SK-N-SH (cell line): ENCODE results near the gene RCN1. TPM values are rescaled to one million over a fixed set of nuclear protein-coding genes. Genes with fewer than 3 reads are reported as not detected.

Experiments used
- CTCF ChIA-PET: fragments of 300-600, 350-600 bp; formaldehyde crosslinking; extraction: SDS; loops from one replicate; lab custom pipeline; 2021; lab: Yijun Ruan, JAX
- POLR2A ChIA-PET: fragments of 350-600 bp; sonication (Branson Sonifier 250); formaldehyde crosslinking; extraction: SDS; loops from one replicate; lab custom pipeline; 2020; ENCODE audit warnings: antibody characterized with exemption, inconsistent platforms; lab: Yijun Ruan, JAX
- DNase-seq: peaks from one replicate; pipeline ENCODE4 v3.0.0; 2012
- H2AFZ ChIP-seq: fragments of 200-600 bp; sonication (generic); 2 replicates; pipeline ENCODE4 v1.8.1; 2016; ENCODE audit warnings: antibody characterized with exemption, mild to moderate bottlenecking, low read depth
- H3F3A ChIP-seq: fragments of 200-600 bp; sonication (generic); replicated peaks from 2 replicates; pipeline ENCODE3; 2016; ENCODE audit warnings: antibody characterized with exemption, mild to moderate bottlenecking; ENCODE audit not compliant: insufficient read depth
- H3K27ac ChIP-seq, 2 experiments: fragments of 200-500 bp in 1 of 2; fragments of 200-600 bp in 1 of 2; sonication (Bioruptor generic) in 1 of 2; sonication (generic), shearing (Covaris generic) in 1 of 2; 2 replicates each; pipeline versions ENCODE4 v1.5.1 to v1.6.1; 2014 to 2016; ENCODE audit warnings: low read depth in 2 of 2, inconsistent platforms in 1 of 2, low read length in 1 of 2, mild to moderate bottlenecking in 1 of 2, mixed read lengths in 1 of 2
- H3K27me3 ChIP-seq: fragments of 200-600 bp; sonication (generic), shearing (Covaris generic); 2 replicates; pipeline ENCODE4 v1.6.1; 2016; ENCODE audit warnings: mixed run types; ENCODE audit not compliant: insufficient read depth
- H3K36me3 ChIP-seq, 2 experiments: fragments of 200-500 bp in 1 of 2; fragments of 200-600 bp in 1 of 2; sonication (Bioruptor generic) in 1 of 2; sonication (generic) in 1 of 2; replicated peaks in 1 of 2; 2 replicates each; pipeline versions ENCODE3 to v1.5.1; 2014 to 2016; ENCODE audit warnings: low read length in 1 of 2, mild to moderate bottlenecking in 1 of 2; ENCODE audit not compliant: insufficient read depth in 2 of 2, control insufficient read depth in 1 of 2
- H3K4me1 ChIP-seq, 2 experiments: fragments of 200-500 bp in 1 of 2; fragments of 200-600 bp in 1 of 2; sonication (Bioruptor generic) in 1 of 2; sonication (generic), shearing (Covaris generic) in 1 of 2; 2 replicates each; pipeline versions ENCODE4 v1.5.1 to v1.6.1; 2014 to 2016; ENCODE audit warnings: low read depth in 1 of 2, low read length in 1 of 2, mixed run types in 1 of 2; ENCODE audit not compliant: insufficient read depth in 2 of 2, control insufficient read depth in 1 of 2
- H3K4me2 ChIP-seq: fragments of 200-600 bp; sonication (generic), shearing (Covaris generic); 2 replicates; pipeline ENCODE4 v1.6.1; 2017; ENCODE audit warnings: mixed run types
- H3K4me3 ChIP-seq, 2 experiments: fragments of 200-500 bp in 1 of 2; fragments of 200-600 bp in 1 of 2; sonication (Bioruptor generic) in 1 of 2; sonication (generic), shearing (Covaris generic) in 1 of 2; 2 replicates each; pipeline versions ENCODE4 v1.5.1 to v1.8.1; 2014 to 2016; ENCODE audit warnings: low read depth in 2 of 2, inconsistent platforms in 1 of 2, low read length in 1 of 2, mild to moderate bottlenecking in 1 of 2, mixed read lengths in 1 of 2, moderate library complexity in 1 of 2
- H3K79me2 ChIP-seq: fragments of 200-600 bp; sonication (generic); 2 replicates; pipeline ENCODE4 v1.8.1; 2017; ENCODE audit warnings: mild to moderate bottlenecking; ENCODE audit not compliant: insufficient read depth
- H3K9ac ChIP-seq: fragments of 200-600 bp; sonication (generic); 2 replicates; pipeline ENCODE4 v1.6.1; 2017; ENCODE audit warnings: mixed run types
- H3K9me2 ChIP-seq: fragments of 200-600 bp; sonication (generic); 2 replicates; pipeline ENCODE4 v1.6.1; 2017; ENCODE audit warnings: mixed run types
- H3K9me3 ChIP-seq: fragments of 200-600 bp; sonication (generic); 2 replicates; pipeline ENCODE4 v1.6.1; 2017; ENCODE audit warnings: mixed run types, mild to moderate bottlenecking, moderate library complexity
- H4K20me1 ChIP-seq: fragments of 200-600 bp; sonication (generic); 2 replicates; pipeline ENCODE4 v1.6.1; 2017; ENCODE audit warnings: mild to moderate bottlenecking, mixed run types; ENCODE audit not compliant: insufficient read depth
- EZH2phosphoT487 ChIP-seq: fragments of 200-600 bp; sonication (generic); IDR thresholded peaks from 2 replicates; pipeline ENCODE4 v1.6.1; 2017; ENCODE audit warnings: low read depth, mixed run types, mild to moderate bottlenecking, antibody characterized with exemption, moderate library complexity, borderline replicate concordance
- FOXM1 ChIP-seq: IDR thresholded peaks from 2 replicates; pipeline ENCODE4 v1.4.0; 2012; ENCODE audit warnings: low read depth, mild to moderate bottlenecking
- GABPA ChIP-seq: IDR thresholded peaks from 2 replicates; pipeline ENCODE4 v1.4.0; 2012; ENCODE audit warnings: low read depth, mild to moderate bottlenecking
- GATA2 ChIP-seq: sonication (generic); formaldehyde crosslinking; IDR thresholded peaks from 2 replicates; pipeline ENCODE4 v1.5.0; 2020; ENCODE audit warnings: mild to moderate bottlenecking, missing genetic modification reagents
- JUND ChIP-seq: IDR thresholded peaks from 2 replicates; pipeline ENCODE4 v1.4.0; 2012
- MXI1 ChIP-seq: IDR thresholded peaks from 2 replicates; pipeline ENCODE4 v1.6.1; 2012; ENCODE audit warnings: mild to moderate bottlenecking, low read depth, low read length, improper control_type of control experiment
- NRF1 ChIP-seq: IDR thresholded peaks from 2 replicates; pipeline ENCODE4 v1.6.1; 2012; ENCODE audit warnings: low read depth, mild to moderate bottlenecking, low read length
- RFX5 ChIP-seq: IDR thresholded peaks from 2 replicates; pipeline ENCODE4 v1.6.1; 2012; ENCODE audit warnings: mild to moderate bottlenecking, improper control_type of control experiment, low read length
- RXRA ChIP-seq: IDR thresholded peaks from 2 replicates; pipeline ENCODE4 v1.4.0; 2012; ENCODE audit warnings: low read depth, mild to moderate bottlenecking, borderline replicate concordance
- SIN3A ChIP-seq: IDR thresholded peaks from 2 replicates; pipeline ENCODE4 v1.6.1; 2012; ENCODE audit warnings: low read depth, mild to moderate bottlenecking, low read length, moderate library complexity, borderline replicate concordance
- TCF12 ChIP-seq: IDR thresholded peaks from 2 replicates; pipeline ENCODE4 v1.4.0; 2012
- YY1 ChIP-seq: IDR thresholded peaks from 2 replicates; pipeline ENCODE4 v1.4.0; 2012; ENCODE audit warnings: low read depth, mild to moderate bottlenecking
- WGBS: methylation state at CpG from one replicate; pipeline ENCODE4 v1.1.6; 2017; ENCODE audit warnings: low lambda C conversion rate; 5-methylcytosine and 5-hydroxymethylcytosine counted together
- polyA plus RNA-seq, 3 experiments: library from polyadenylated mRNA; depleted of rRNA; stranded (reverse); fragments of >200 nt; gene quantifications; 2 replicates each; pipeline ENCODE4 v1.2.3, GENCODE V29; 2012
- TF ChIP-seq, protein P1 (sequence below): IDR thresholded peaks from 2 replicates; pipeline ENCODE4; 2012
- TF ChIP-seq, protein P2 (sequence below): IDR thresholded peaks from 2 replicates; pipeline ENCODE4 v1.6.1; 2012; ENCODE audit warnings: mild to moderate bottlenecking, low read depth, low read length, moderate library complexity
- TF ChIP-seq, protein P3 (sequence below): IDR thresholded peaks from 2 replicates; pipeline ENCODE4 v1.4.0; 2012; ENCODE audit warnings: low read depth
- TF ChIP-seq, protein P4 (sequence below): fragments of 150-350 bp; IDR thresholded peaks from 2 replicates; pipeline ENCODE4 v1.6.1; 2016; ENCODE audit warnings: mild to moderate bottlenecking, low read depth, low read length
- TF ChIP-seq, protein P5 (sequence below): IDR thresholded peaks from 2 replicates; pipeline ENCODE4 v1.4.0; 2012; ENCODE audit warnings: low read depth, borderline replicate concordance

RCN1 gene
- polyA plus RNA-seq, 1 of the 3 experiments (the other 2 are of a cell fraction): 63.3 TPM

DNA sequence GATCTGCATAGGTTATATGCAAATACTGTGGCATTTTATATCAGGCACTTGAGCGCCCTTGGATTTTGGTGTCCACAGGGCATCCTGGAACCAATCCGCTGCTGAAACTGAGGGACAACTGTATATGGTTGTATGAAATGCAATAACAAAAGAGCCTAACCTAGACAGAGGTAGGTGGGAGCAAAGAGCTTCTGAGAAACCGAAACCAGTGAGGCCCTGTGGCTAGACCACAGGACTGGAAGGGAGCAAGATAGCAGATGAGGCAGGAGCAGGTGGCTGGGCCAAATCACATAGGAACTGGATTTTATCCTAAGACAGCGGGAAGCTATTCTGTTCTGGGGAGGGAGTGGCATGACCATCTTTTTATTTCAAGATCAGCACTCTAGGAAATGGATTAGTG lies 30.1 kb downstream of the RCN1 start:
- H3K9me2 ChIP-seq: no peaks in the 10 kb centered on the region
- H4K20me1 ChIP-seq: no peaks in the 10 kb centered on the region
- no peak overlapping the region for H3K9ac ChIP-seq
- DNase-seq: no peak
- no peak overlapping the region for H3K4me3 ChIP-seq
- ChIA-PET POLR2A (no interaction called here), CTCF (interaction anchor here (0.7 kb wide), 1 partner anchor 69 kb away, joined by 4 read pairs; no protein-coding TSS in a partner anchor)
- H3K9me3 ChIP-seq: no peaks in the 10 kb centered on the region
- H2AFZ ChIP-seq: no peak overlapping the region
- H3K79me2 ChIP-seq: no peaks in the 10 kb centered on the region
- no peaks in the 10 kb centered on the region for H3K27me3 ChIP-seq
- no peak overlapping the region for H3K27ac ChIP-seq
- WGBS: 49% methylated on average over 4 of the region's 4 CpGs
- no peaks in the 10 kb centered on the region for H3K36me3 ChIP-seq
- 0 out of 4 replicates have a peak, but pooled peaks cover 0 to 5% of the 10 kb centered on the region in 2 experiments for H3K4me1 ChIP-seq
- peaks cover 6% of the 10 kb centered on the region for H3F3A ChIP-seq
- no peak overlapping the region for H3K4me2 ChIP-seq
- TF ChIP-seq JUND (no peak), EZH2phosphoT487 (no peak), GABPA (no peak), TCF12 (no peak), RFX5 (no peak), SIN3A (no peak), YY1 (no peak), MXI1 (no peak)
- TF ChIP-seq, protein P1, sequence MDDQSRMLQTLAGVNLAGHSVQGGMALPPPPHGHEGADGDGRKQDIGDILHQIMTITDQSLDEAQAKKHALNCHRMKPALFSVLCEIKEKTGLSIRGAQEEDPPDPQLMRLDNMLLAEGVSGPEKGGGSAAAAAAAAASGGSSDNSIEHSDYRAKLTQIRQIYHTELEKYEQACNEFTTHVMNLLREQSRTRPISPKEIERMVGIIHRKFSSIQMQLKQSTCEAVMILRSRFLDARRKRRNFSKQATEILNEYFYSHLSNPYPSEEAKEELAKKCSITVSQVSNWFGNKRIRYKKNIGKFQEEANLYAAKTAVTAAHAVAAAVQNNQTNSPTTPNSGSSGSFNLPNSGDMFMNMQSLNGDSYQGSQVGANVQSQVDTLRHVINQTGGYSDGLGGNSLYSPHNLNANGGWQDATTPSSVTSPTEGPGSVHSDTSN: no peak
- TF ChIP-seq, protein P2, sequence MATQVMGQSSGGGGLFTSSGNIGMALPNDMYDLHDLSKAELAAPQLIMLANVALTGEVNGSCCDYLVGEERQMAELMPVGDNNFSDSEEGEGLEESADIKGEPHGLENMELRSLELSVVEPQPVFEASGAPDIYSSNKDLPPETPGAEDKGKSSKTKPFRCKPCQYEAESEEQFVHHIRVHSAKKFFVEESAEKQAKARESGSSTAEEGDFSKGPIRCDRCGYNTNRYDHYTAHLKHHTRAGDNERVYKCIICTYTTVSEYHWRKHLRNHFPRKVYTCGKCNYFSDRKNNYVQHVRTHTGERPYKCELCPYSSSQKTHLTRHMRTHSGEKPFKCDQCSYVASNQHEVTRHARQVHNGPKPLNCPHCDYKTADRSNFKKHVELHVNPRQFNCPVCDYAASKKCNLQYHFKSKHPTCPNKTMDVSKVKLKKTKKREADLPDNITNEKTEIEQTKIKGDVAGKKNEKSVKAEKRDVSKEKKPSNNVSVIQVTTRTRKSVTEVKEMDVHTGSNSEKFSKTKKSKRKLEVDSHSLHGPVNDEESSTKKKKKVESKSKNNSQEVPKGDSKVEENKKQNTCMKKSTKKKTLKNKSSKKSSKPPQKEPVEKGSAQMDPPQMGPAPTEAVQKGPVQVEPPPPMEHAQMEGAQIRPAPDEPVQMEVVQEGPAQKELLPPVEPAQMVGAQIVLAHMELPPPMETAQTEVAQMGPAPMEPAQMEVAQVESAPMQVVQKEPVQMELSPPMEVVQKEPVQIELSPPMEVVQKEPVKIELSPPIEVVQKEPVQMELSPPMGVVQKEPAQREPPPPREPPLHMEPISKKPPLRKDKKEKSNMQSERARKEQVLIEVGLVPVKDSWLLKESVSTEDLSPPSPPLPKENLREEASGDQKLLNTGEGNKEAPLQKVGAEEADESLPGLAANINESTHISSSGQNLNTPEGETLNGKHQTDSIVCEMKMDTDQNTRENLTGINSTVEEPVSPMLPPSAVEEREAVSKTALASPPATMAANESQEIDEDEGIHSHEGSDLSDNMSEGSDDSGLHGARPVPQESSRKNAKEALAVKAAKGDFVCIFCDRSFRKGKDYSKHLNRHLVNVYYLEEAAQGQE: no peak
- TF ChIP-seq, protein P3, sequence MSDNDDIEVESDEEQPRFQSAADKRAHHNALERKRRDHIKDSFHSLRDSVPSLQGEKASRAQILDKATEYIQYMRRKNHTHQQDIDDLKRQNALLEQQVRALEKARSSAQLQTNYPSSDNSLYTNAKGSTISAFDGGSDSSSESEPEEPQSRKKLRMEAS: no peak
- TF ChIP-seq, protein P4, sequence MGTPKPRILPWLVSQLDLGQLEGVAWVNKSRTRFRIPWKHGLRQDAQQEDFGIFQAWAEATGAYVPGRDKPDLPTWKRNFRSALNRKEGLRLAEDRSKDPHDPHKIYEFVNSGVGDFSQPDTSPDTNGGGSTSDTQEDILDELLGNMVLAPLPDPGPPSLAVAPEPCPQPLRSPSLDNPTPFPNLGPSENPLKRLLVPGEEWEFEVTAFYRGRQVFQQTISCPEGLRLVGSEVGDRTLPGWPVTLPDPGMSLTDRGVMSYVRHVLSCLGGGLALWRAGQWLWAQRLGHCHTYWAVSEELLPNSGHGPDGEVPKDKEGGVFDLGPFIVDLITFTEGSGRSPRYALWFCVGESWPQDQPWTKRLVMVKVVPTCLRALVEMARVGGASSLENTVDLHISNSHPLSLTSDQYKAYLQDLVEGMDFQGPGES: no peak

DNA sequence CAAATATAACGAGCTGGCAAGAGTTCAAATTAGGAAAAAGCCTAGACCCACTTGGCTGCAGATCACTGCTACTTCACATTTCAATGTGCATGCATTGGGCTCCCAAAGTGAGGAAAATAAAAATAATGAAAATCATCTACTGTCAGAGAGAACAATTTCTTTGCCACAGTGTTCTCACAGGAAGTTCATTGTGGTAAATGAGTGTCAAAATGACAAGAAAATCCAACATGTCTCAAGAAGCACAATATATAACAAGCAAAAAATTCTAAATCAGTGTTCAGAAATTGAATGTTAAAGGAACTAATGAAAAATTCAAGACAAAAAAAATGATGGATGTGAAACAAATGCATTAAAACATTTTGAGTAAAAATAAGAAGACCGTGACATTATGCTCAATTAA lies 31.3 kb downstream of the RCN1 start:
- Histone ChIP-seq H2AFZ (no peak overlapping the region), H3F3A (peaks cover 6% of the 10 kb centered on the region), H3K36me3 (no peaks in the 10 kb centered on the region), H3K79me2 (no peaks in the 10 kb centered on the region), H3K9me2 (no peaks in the 10 kb centered on the region), H3K9me3 (no peaks in the 10 kb centered on the region), H4K20me1 (no peaks in the 10 kb centered on the region), H3K9ac (no peak overlapping the region), H3K4me2 (no peak overlapping the region), H3K4me1 (0 out of 4 replicates have a peak, but pooled peaks cover 0 to 5% of the 10 kb centered on the region in 2 experiments), H3K27me3 (no peaks in the 10 kb centered on the region), H3K4me3 (no peak overlapping the region), H3K27ac (no peak overlapping the region)
- TF ChIP-seq GATA2 (CRISPR knock-in tag) (no peak), RFX5 (no peak), TCF12 (no peak), RXRA (no peak), NRF1 (no peak), FOXM1 (no peak)
- TF ChIP-seq, protein P5, sequence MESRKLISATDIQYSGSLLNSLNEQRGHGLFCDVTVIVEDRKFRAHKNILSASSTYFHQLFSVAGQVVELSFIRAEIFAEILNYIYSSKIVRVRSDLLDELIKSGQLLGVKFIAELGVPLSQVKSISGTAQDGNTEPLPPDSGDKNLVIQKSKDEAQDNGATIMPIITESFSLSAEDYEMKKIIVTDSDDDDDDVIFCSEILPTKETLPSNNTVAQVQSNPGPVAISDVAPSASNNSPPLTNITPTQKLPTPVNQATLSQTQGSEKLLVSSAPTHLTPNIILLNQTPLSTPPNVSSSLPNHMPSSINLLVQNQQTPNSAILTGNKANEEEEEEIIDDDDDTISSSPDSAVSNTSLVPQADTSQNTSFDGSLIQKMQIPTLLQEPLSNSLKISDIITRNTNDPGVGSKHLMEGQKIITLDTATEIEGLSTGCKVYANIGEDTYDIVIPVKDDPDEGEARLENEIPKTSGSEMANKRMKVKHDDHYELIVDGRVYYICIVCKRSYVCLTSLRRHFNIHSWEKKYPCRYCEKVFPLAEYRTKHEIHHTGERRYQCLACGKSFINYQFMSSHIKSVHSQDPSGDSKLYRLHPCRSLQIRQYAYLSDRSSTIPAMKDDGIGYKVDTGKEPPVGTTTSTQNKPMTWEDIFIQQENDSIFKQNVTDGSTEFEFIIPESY: no peak
- TF ChIP-seq, protein P4: no peak
- ChIA-PET CTCF (no interaction called here), POLR2A (no interaction called here)
- WGBS: 17% methylated on average over 2 of the region's 2 CpGs
- no peak for DNase-seq
